Common myeloid progenitor, CD34-positive (primary cell): ENCODE measurements around the gene RCSD1.
A peak's percentile ranks its signal among the peaks of the same experiment; 100 is the strongest.

ENCODE experiments used
- CTCF ChIA-PET: fragments of 350-600 bp; sonication (Branson Sonifier 250); formaldehyde crosslinking; loops from one replicate; lab custom pipeline; 2021; ENCODE audit warnings: antibody characterized with exemption; lab: Charles Lee
- POLR2A ChIA-PET: fragments of 350-600 bp; sonication (Branson Sonifier 250); formaldehyde crosslinking; loops from one replicate; lab custom pipeline; 2021; ENCODE audit warnings: antibody characterized with exemption; lab: Charles Lee
- DNase-seq, 3 donors: peaks; one replicate each; pipeline versions ENCODE4 v3.0.0 to v3.0.0-alpha.2; 2013
- H3K27ac ChIP-seq, 2 experiments: 1 replicate in 1 of 2; 2 replicates in 1 of 2; pipeline ENCODE4 v1.7.0; 2013; ENCODE audit warnings: inconsistent platforms in 2 of 2, low read length in 2 of 2, mild to moderate bottlenecking in 2 of 2, low read depth in 1 of 2, moderate library complexity in 1 of 2; ENCODE audit not compliant: severe bottlenecking in 2 of 2, insufficient read depth in 1 of 2, poor library complexity in 1 of 2
- H3K27me3 ChIP-seq, 5 experiments: replicated peaks in 2 of 5; 1 replicate in 3 of 5; 2 replicates in 2 of 5; pipeline versions ENCODE4 v1.6.1 to v1.7.0; 2013; ENCODE audit warnings: low read length in 4 of 5, mild to moderate bottlenecking in 2 of 5, moderate library complexity in 2 of 5, inconsistent platforms in 1 of 5; ENCODE audit not compliant: insufficient read depth in 5 of 5, control insufficient read depth in 4 of 5
- H3K36me3 ChIP-seq, 4 experiments: 1 replicate in 2 of 4; 2 replicates in 2 of 4; pipeline versions ENCODE4 v1.6.1 to v1.7.0; 2013; ENCODE audit warnings: low read length in 3 of 4, control low read depth in 1 of 4, mild to moderate bottlenecking in 1 of 4; ENCODE audit not compliant: control insufficient read depth in 4 of 4, insufficient read depth in 4 of 4
- H3K4me1 ChIP-seq, 4 experiments: 1 replicate in 3 of 4; 2 replicates in 1 of 4; pipeline versions ENCODE4 v1.6.1 to v1.7.1; 2013; ENCODE audit warnings: low read length in 3 of 4, mild to moderate bottlenecking in 3 of 4, control low read depth in 1 of 4, inconsistent platforms in 1 of 4, moderate library complexity in 1 of 4; ENCODE audit not compliant: control insufficient read depth in 4 of 4, insufficient read depth in 4 of 4; ENCODE audit errors: control extremely low read depth in 1 of 4
- H3K4me3 ChIP-seq, 7 experiments: 1 replicate in 4 of 7; 2 replicates in 3 of 7; pipeline versions ENCODE4 v1.5.1 to v1.7.0; 2013; ENCODE audit warnings: mild to moderate bottlenecking in 7 of 7, low read length in 6 of 7, moderate library complexity in 6 of 7, inconsistent platforms in 2 of 7, low read depth in 2 of 7, control low read depth in 1 of 7; ENCODE audit not compliant: insufficient read depth in 4 of 7, control insufficient read depth in 1 of 7; ENCODE audit errors: extremely low read depth in 1 of 7
- H3K9me3 ChIP-seq, 5 experiments: 1 replicate in 4 of 5; 2 replicates in 1 of 5; pipeline versions ENCODE4 v1.6.1 to v1.7.1; 2013; ENCODE audit warnings: low read length in 4 of 5, mild to moderate bottlenecking in 2 of 5, inconsistent platforms in 1 of 5, low read depth in 1 of 5, moderate library complexity in 1 of 5; ENCODE audit not compliant: control insufficient read depth in 4 of 5, insufficient read depth in 2 of 5; ENCODE audit errors: control extremely low read depth in 1 of 5
- WGBS: methylation state at CpG from one replicate; pipeline ENCODE4 v1.1.5; 2013; ENCODE audit not compliant: insufficient coverage; 5-methylcytosine and 5-hydroxymethylcytosine counted together

RCSD1 gene

GRCh38 chr1:167630568-167631385, 745 bp downstream of the RCSD1 start:
- 1% methylated on average over 8 of the region's 16 CpGs for WGBS
- ChIA-PET POLR2A (interaction anchor here (0.6 to 1.1 kb wide), 2 partner anchors 16 to 30 kb away, joined by 3 read pairs; no protein-coding TSS in a partner anchor), CTCF (interaction anchor here (0.8 to 15.4 kb wide), 6 partner anchors 13 to 63 kb away, joined by 3 to 156 read pairs (median 12); no protein-coding TSS in a partner anchor)
- peak in 2 of 3 donors; percentile 54 to 70 for DNase-seq
- H3K4me1 ChIP-seq, result peaks cover 56 to 87% (median 82%) of the 10 kb centered on the region in 4 experiments
- peaks cover 0 to 22% (median 12%) of the 10 kb centered on the region in 4 experiments for H3K36me3 ChIP-seq
- H3K4me3 ChIP-seq, result peak overlapping the region; percentile 66 to 94 (median 82)
- H3K27me3 ChIP-seq, result no peaks in the 10 kb centered on the region
- peak overlapping the region; percentile 84 to 96 for H3K27ac ChIP-seq
- no peaks in the 10 kb centered on the region for H3K9me3 ChIP-seq

DNA sequence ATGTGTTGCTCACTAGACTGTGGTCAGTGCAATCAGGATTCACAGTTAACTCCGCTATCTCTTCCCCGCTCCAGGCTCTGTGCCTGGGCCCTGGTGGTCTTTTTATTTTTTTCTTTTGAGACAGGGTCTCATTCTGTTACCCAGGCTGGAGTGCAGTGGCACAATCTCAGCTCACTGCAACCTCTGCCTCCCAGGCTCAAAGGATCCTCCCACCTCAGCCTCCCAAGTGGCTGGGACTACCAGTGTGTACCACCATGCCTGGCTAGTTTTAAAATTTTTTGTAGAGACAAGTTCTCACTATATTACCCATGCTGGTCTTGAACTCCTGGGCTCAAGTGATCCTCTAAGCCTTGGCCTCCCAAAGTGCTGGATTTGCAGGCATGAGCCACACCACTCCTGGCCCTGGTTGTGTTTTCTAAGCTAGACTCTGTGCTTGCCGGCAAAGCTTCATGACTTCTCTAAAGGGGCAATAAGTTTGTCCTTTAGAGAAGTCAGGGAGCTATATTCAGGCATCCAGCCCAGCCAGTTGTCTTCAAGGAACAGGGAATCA, 1.4 kb downstream of the RCSD1 start:
- DNase-seq, result no peak
- POLR2A ChIA-PET, result interaction anchor here (0.6 to 1.1 kb wide), 2 partner anchors 16 to 31 kb away, joined by 3 read pairs; no protein-coding TSS in a partner anchor
- Histone ChIP-seq H3K27me3 (no peaks in the 10 kb centered on the region), H3K36me3 (peaks cover 0 to 29% (median 14%) of the 10 kb centered on the region in 4 experiments), H3K9me3 (no peaks in the 10 kb centered on the region), H3K27ac (peak overlapping the region; percentile 84 to 96), H3K4me3 (peak overlapping the region; percentile 2 to 94 (median 82)), H3K4me1 (peaks cover 60 to 89% (median 85%) of the 10 kb centered on the region in 4 experiments)
- whole genome bisulfite sequencing, result 13% methylated on average over 3 of the region's 3 CpGs
- CTCF ChIA-PET, result interaction anchor here (0.8 to 15.4 kb wide), 5 partner anchors 14 to 62 kb away, joined by 3 to 156 read pairs (median 21); no protein-coding TSS in a partner anchor

GRCh38 chr1:167631936-167632614, 2.0 kb downstream of the RCSD1 start:
- Histone ChIP-seq H3K9me3 (no peaks in the 10 kb centered on the region), H3K27me3 (no peaks in the 10 kb centered on the region), H3K4me3 (peak overlapping the region; percentile 2 to 94 (median 82)), H3K4me1 (peaks cover 64 to 89% (median 85%) of the 10 kb centered on the region in 4 experiments), H3K36me3 (peaks cover 0 to 32% (median 16%) of the 10 kb centered on the region in 4 experiments), H3K27ac (peak overlapping the region; percentile 84 to 96)
- CTCF ChIA-PET, result interaction anchor here (0.7 to 15.4 kb wide), 7 partner anchors 14 to 55 kb away, joined by 3 to 156 read pairs (median 3); no protein-coding TSS in a partner anchor
- peak in 2 of 3 donors; percentile 53 to 71 for DNase-seq
- POLR2A ChIA-PET, result interaction anchor here (1.1 kb wide), 2 partner anchors 31 to 32 kb away, joined by 3 read pairs; no protein-coding TSS in a partner anchor
- no CpG with 5 or more reads among the region's 4 CpGs for WGBS

DNA sequence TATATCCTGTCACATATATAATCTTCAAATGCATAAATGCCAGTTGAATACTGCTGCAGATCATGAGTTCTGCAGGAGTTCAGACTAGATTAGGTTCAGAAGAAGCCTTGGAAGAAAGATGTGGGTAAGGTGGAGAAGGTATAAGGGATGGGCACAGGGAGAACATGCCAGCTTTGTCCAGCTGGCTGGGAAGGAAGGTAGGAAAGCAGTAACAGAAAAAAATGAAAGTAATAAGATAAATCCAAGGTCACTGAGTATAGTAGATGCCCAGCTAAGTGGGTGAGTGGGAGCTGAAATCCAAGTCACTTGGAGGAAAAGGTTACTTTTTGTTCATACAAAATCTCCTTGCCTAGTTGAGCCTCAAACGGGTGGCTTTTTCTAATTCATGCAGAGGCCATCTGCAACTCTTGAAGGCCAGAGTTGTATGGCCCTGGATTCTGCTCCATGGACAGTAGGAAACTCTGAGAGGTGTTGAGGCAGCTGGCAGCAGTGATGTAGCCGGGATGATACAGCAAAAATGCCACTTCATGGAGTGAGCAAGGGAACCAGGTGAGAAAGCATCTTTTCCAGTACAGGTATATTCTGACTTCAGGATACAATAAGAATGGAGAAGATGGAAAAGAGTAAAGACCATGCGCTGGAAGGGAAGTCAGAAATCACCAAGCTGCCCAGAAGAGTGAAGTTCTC, 3.4 kb downstream of the RCSD1 start:
- POLR2A ChIA-PET, result interaction anchor here (0.6 to 1.6 kb wide), 6 partner anchors 15 to 66 kb away, joined by 3 to 8 read pairs (median 4); no protein-coding TSS in a partner anchor
- Histone ChIP-seq H3K27me3 (no peaks in the 10 kb centered on the region), H3K27ac (peak overlapping the region in 1 of 2 experiments; percentile 43), H3K4me3 (peak overlapping the region in 5 of 7 experiments; percentile 35 to 93 (median 41)), H3K4me1 (peaks cover 67 to 86% (median 82%) of the 10 kb centered on the region in 4 experiments), H3K9me3 (no peaks in the 10 kb centered on the region), H3K36me3 (peaks cover 0 to 40% (median 22%) of the 10 kb centered on the region in 4 experiments)
- WGBS, result 73% methylated on average over 2 of the region's 3 CpGs
- CTCF ChIA-PET, result interaction anchor here (0.7 to 15.4 kb wide), 12 partner anchors 9 to 93 kb away, joined by 3 to 156 read pairs (median 4); no protein-coding TSS in a partner anchor
- DNase-seq, result no peak

DNA sequence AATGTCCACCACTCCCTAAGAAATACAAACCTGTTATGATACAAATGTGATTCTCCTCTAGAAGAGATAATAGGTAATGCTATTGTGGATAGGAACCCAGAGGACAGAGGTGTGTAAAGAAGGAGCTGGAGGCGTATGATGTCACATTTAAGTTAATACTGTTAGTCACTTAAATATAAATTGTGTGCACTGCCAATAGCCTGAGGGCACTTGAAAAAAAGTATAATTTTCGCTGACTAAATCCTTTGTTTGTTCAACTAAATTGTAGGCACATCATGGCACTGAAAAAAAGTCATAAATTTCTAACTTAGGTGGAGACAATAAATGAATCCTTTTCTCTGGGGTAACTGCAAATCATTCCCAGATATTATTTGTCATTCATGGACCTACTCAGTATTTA, 4.4 kb downstream of the RCSD1 start:
- H3K27ac ChIP-seq, result peak overlapping the region in 1 of 2 experiments; percentile 62
- POLR2A ChIA-PET, result interaction anchor here (1.4 to 1.6 kb wide), 2 partner anchors 15 to 16 kb away, joined by 4 read pairs; no protein-coding TSS in a partner anchor
- peaks cover 0 to 46% (median 26%) of the 10 kb centered on the region in 4 experiments for H3K36me3 ChIP-seq
- no peaks in the 10 kb centered on the region for H3K27me3 ChIP-seq
- CTCF ChIA-PET, result interaction anchor here (0.9 to 15.4 kb wide), 7 partner anchors 10 to 94 kb away, joined by 4 to 156 read pairs (median 8); no protein-coding TSS in a partner anchor
- H3K4me3 ChIP-seq, result peak overlapping the region in 3 of 7 experiments; percentile 6 to 40 (median 21)
- H3K4me1 ChIP-seq, result peaks cover 59 to 75% (median 73%) of the 10 kb centered on the region in 4 experiments
- H3K9me3 ChIP-seq, result no peaks in the 10 kb centered on the region
- WGBS, result 83% methylated on average over 1 of the region's 2 CpGs
- no peak for DNase-seq
